Measurements from ENCODE around the gene DISC1.

Gene DISC1

GRCh38 chr1:231828182-231828920 lies 201.8 kb downstream of the DISC1 start:
- DNase-seq = no peak

DNA sequence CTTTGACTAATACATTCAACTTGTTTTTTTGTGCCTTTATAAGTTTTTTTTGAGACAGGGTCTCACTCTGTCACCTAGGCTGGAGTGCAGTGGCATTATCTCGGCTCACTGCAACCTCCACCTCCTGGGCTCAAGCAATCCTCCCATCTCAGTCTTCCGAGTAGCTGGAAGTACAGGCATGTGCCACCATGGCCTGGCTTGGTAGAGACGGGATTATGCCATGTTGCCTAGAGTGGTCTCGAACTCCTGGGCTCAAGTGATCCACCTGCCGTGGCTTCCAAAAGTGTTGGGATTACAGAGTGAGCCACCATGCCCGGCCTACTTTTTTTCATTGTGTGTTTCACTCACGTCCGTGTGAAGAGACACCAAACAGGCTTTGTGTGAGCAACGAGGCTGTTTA lies 202.7 kb downstream of the DISC1 start:
- no peak for DNase-seq

DNA sequence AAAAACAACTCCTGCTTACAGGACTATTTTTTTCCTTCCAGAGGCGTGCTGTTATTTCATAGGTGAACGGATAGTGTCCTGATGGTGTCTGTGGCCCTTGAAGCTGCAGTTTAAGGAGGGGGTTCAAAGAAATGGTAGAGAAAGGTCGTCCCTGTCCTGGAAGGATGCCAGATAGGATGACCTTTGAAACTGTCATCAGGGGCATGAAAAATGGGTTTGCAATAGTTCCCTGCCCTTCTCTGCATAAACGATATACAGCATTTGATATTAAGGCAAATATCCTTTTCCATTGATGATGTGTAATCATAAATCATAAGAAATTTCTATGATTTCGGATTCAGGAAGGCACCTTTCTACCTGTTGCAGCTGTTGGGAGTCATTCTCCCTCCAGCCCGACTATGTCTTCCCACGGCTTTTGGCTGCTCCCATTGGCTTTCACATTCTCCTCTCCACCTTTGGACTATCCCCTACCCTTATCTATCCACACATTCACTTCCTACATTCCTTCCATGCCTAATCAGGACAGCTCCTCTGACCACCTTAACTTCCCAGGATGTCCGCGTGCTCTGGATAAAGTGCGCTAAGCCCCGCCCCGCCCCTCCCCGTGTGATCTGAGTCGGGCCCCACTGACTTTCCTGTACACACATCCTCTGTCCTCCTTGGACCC lies 209.8 kb downstream of the DISC1 start:
- no peak for DNase-seq

DNA sequence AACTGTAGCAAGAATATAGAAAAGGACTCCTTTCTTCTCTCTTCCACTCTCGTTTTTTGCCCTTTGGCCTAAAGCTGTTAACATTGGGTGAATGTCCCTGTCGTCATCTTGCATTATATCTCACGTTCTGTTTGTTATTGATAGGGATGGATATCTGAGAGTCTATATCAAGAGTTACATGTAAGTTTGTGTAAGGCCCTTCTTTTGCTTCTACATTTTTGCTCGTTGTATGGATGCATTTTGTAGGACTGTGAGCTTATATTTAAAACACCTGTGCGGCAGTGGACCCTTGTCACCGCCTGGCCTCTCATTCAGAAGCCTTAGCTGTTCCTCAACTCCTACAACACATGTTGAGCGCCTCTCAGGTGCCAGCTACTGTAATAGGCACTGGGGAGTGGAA lies 211.9 kb downstream of the DISC1 start:
- DNase-seq = no peak

DNA sequence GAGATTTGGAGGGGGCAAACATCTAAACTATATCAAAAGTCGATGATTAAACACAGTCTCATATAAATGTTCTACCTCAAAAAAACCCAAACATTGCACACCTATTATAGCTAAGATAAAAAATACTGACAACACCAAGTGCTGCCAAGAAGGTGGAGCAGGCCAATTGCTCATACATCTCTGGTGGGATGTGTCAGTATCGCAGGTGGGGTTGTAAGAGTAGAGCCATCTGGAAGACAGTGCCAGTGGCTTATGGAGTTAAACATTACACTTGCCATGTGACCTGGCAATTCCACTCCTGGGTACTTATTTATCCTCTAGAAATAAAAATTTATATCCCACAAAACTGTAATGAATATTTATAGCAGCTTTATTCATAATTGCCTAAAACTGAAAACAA lies 213.4 kb downstream of the DISC1 start:
- DNase-seq = no peak

GRCh38 chr1:231841616-231842344 lies 215.2 kb downstream of the DISC1 start:
- DNase-seq = no peak

DNA sequence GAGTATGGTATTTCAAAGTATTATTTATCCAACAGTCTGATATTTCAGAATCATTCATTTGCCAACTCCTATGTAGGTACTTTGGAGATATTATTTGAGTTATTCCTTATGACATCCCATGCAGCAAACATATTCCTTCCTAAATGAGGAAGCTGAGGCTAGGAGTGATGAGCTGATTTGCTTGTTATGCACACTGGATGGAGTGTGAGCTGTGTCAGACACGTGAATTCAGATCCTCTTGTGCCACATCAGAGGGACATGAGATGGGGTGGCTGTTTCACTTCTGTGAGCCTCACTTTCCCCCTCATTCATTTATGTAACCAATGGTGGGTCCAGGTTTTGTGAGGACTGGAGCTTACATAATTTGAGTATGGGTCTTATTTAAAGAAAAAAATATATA lies 215.9 kb downstream of the DISC1 start:
- no peak for DNase-seq

DNA sequence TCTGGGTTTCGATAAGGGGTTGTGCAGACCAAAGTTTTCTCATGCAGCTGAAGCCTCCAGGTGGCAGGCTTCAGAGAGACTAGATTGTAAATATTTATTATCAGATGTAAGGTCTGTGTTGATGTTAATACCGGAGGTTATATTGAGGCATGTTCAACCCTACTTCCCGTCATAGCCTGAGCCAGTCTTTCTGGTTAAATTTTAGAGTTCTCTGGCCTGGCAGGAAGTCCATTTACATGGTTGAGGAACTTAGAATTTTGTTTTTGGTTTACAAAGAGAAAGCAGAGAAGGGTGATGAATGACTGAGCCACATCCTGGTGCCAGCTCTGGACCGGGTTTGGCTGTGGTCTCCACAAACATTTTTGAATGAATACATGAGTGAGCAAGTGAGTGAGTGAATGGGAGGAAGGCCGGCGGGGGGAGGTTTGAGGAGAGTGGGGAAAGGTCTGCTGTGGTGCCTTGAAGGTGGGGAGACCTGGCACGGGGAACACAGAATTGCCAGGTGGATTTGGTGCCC lies 218.5 kb downstream of the DISC1 start:
- no peak for DNase-seq

DNA sequence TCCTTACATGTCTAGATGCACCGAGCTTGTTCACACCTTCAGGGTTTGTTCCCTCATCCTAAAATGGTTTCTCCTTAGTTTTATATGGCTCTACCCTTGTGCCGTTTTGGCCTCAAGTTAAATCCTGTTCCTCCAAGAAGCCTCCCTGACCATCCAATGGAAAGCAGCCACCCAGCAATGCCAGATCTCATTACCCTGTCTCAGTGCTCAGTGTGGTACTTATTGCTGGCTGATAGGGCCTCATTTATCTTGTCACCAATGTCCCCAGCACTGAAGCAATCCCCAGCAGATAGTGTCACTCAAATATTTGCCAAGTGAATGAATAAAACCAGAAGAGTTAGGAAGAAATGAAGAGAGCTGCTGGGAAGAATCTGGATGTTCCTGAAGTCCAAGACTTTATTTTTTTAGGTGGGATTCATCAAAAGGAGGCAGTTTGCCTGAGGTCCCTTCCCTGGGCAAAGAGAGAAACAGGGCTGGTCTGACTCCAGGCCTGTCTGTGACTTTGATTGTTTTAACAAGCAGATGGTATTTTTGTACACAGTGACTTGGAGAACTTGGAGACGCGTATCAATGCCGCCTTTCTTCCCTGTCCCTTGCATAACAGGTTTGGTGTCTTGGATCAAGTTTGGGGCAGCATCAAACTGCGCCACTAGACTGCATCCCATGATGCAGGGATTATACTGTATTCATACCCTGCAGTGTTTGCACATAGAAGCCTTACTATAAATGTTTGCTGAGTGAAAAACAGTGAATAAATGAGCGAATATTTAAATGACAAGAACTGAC lies 221.2 kb downstream of the DISC1 start:
- DNase-seq = no peak

GRCh38 chr1:231849981-231850380 lies 223.4 kb downstream of the DISC1 start:
- no peak for DNase-seq

DNA sequence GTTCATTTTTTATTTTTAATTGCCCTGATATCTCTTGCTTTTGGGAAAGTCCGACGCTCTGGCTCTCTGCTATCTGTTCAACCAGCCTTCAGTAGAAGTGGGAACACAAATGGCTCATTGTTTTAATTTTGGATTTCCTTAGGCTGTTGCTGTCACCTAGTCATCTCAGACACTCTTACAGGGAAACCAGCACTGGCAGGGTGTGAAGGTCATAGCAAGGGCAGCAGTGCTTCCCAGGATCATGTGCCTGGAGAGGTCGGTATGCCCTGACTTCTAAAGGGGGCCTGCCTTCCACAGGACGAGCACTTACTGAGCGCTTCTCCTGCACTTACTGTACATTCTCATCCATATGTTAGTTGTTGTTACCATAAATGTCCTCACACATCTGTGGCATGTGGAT lies 224.2 kb downstream of the DISC1 start:
- DNase-seq = no peak

- DNase-seq = no peak
Observed at GRCh38 chr1:231853588-231854207, 227.1 kb downstream of the DISC1 start.

GRCh38 chr1:231855361-231855760 lies 228.8 kb downstream of the DISC1 start:
- DNase-seq = no peak

DNA sequence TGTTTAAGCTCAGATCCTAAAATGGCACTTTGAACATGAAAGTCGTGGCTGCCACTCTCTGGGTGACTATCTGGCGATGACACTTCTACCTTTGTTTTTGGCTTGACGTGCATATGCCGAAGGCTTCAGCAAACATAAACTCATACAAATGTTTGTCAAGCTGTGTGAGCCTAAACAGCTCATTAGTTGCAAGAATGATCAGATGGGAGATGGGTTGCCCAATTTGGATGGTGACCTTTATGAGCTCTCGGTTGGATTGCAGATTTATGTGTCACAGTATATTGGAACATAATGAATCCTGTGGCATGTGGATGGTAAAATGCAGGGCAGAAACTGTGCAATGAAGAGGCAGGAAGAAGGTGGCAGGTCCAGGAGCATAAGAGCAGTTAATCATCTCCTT lies 229.3 kb downstream of the DISC1 start:
- no peak for DNase-seq

GRCh38 chr1:231856426-231856825 lies 229.8 kb downstream of the DISC1 start:
- DNase-seq = no peak

DNA sequence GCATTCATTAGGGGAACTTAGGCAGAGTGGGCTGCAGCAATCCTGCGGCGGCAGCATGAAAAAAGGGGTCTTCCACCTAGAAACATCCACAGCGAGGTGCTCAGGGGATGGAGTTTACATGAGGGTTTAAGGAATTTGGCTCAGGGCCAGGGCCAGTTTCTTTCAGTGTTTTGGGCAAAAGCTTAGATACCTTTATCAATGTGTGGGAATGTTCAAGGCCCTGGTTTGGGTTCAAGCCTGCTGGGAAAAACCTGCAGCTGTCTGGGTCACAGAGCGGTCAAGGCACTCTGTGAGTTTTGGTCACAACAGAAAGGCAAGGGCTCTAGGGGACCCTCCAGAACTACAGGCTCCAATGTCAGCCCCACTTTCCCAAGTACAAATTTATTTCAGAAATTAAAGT lies 230.3 kb downstream of the DISC1 start:
- DNase-seq = no peak

- DNase-seq = no peak
Observed at GRCh38 chr1:231857609-231858135, 231.1 kb downstream of the DISC1 start.

GRCh38 chr1:231860221-231861088 lies 233.9 kb downstream of the DISC1 start:
- no peak for DNase-seq

- DNase-seq = no peak
Observed at GRCh38 chr1:231861541-231862481, 235.2 kb downstream of the DISC1 start.

DNA sequence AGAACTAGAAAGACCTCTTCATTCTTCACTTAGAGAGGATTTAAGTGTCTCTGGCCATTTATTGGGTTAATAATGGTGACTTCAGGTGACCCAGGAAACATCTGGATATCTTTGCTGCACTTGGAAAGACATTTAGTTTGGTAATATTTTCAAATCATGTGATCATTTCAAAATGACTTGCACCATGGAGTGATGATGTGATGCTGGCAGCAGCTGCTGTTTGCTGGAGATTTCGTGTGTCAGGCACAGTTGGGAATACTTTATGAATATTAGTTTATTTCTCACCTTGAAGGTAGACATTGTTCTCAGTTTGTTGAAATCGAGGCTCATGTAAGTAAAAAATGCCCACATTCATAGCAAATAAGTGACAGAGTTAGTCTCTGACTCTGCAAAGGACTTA lies 236.0 kb downstream of the DISC1 start:
- DNase-seq = no peak

All from activated naive CD4-positive, alpha-beta T cell (primary cell).